GM21515 (cell line): Measurements from ENCODE around the gene JAZF1.

Experiments
- ATAC-seq: cut with Tn5 transposase; IDR thresholded peaks from one replicate; pipeline ENCODE4 v1.9.1; 2021; ENCODE audit not compliant: unreplicated experiment

JAZF1 gene

DNA sequence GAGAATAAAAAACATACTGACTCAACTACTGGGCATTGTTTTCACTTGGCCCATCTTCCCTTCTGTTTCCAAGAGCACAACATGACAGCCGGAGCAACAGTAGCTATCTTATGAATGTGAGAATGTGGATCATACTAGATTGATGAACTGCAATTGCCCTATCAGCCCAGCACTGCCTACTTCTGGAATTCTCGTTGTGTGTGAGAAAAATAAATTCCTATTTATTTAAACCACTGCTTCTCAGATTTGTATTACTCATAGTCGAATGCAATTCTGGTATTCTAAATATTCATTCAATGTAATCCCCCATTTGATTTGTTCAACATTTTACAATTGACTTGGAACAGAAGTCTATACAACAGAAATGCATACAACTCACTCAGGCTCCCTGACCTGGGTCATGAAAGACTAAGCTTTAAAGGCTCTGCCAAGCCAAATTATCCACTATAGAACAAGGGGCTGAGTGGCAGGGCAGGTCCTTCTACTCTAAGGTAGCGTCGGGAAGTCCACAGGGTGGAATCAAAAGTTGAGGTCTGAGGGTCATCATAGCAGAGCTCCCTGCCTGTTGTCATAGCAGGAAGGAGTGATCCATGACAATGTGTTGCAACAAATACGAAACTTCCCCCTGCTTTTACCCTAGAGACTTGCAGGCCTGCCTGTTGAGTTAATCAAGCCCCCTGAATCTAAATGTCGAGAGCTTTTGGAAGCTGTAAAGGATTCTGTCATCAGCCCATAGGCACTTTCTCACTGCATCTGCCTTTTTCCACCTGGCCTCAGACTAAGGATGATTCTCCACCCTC, 12.4 kb upstream of the JAZF1 start:
- ATAC-seq, result no peak

- no peak for ATAC-seq
Measured at GRCh38 chr7:28191751-28192150, 11.2 kb upstream of the JAZF1 start.

GRCh38 chr7:28191184-28191583, 10.6 kb upstream of the JAZF1 start:
- ATAC-seq, result no peak

DNA sequence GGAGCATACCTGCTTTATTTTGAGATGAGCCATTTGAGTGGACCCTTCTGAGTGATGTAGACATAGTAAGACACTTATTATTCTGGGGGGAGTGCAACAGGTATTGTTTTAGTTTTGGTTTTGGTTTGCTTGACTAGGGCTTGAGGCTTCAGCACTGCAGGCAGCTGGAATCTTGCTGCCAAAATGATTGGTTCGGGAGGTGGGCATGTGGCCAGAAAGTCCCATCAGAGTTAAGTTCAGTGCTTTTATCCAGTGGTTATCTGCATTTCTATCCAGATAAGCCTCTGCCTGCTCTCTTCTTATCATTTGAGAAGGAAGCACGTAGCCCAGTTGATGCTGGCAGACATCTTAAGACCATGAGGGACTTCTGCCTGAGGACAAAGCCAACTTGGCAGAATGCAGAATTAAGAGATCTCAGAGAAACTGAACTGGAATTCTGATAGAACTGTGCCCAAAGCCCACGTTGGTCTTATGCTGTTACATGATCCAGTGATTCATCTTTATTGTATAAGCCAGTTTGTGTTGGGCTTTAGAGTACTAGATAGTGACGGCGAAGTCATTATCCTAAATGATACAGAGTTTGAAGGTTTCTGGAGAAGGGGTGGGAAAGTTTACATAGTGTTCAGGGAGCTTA, 9.6 kb upstream of the JAZF1 start:
- ATAC-seq, result no peak

GRCh38 chr7:28187012-28187411, 6.4 kb upstream of the JAZF1 start:
- ATAC-seq, result no peak

DNA sequence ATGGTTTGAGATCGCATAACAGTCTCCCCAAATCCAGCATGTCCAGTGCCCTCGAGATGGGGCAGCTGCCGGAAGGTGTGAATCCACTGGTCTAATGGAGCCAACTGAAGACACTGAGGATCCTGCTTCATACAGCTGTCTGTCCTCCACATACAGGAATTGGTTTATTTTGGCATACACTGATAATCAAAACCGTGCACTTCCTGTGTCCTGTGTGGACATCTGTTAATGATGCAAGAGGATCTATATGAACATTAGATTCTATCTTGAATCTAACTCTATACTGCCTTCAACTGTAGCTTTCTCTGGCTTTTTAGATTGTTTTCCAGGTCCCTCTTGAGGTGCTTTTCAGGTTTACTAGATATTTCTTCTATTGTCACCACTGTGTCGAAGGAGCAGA, 3.0 kb upstream of the JAZF1 start:
- no peak for ATAC-seq

DNA sequence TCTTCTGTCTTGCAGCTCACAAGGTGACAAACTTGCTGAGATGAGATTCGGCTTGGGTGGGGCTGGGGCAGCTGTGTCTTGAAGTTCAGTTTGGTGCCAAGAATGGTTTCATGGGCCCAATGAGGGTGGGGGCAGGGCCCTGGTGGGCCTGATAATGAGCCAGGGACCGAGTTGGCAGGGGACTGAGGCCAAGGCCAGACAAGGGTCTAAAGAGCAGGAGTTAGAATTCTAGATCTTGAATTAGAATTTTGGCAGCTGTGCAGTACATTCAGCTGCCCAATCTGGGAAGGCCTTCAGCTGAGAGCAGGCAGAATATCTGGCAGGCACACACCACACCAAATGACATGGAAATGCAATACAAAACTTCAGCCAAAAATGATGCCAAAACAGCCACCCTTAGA, 1.5 kb upstream of the JAZF1 start:
- no peak for ATAC-seq

- no peak for ATAC-seq
Measured at GRCh38 chr7:28181416-28181815, 821 bp upstream of the JAZF1 start.

DNA sequence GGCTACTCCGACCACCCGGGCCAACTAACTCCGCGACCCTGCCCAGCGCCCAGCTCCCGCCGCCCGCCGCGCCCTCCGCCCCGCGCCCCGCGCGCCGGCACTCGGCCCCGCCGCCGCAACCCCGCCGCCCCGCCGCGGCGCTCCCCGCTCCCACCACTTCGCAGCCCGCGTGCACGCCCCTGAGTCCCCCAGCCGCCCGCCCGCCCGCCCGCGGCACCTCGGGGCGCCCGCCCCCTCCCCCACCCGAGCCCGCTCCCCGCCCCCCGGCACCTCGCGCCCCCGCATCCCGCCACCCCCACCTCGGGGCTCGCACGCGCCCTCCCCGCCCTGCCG, 598 bp downstream of the JAZF1 start:
- no peak for ATAC-seq

DNA sequence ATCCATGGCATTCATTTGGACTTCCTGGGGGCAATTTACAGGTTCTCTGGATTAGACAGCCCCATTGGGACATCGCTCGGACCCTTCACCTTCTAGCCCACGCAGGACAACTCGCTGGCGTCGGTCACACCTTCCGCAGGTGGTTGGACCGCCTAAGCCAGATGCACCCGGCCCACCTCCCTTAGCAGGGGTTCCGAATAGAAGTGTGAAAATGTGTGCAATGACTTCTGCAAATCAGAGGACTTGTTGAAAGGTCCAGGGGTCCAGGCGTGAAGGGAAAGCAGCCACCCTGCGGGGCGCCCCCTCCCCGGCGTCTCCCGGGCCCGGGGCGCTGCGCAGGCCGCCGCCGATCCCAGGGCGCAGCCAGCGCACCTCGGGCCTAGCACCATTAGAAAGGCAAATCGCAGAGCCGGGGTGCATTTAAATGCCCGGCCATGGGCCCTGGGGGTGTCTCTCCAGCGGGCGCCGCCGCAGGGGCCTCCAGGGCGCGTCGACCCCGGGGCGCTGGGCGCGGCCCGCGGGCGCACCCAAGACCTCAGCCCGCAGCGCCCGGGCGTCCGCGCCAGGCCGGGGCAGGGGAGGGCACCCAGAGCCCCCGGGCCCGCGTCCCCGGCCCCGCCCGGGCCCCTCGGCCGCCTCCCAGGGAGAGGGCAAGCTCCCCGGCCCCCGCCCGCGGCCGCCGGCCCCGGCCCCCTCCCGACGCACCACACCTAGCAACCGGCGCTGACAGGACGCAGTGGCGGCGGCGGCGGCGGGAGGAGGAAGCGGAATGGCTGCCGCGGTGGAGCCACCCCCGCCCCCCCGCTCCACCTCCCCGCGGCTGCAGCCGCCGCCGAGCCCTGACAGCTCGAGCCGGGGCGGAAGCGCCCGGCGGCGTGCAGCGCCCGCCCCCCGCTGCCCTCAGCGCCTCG, 1.2 kb downstream of the JAZF1 start:
- peak; percentile 87 for ATAC-seq

- ATAC-seq, result no peak
Measured at GRCh38 chr7:28178599-28178998, 2.0 kb downstream of the JAZF1 start.

- no peak for ATAC-seq
Measured at GRCh38 chr7:28177836-28178235, 2.8 kb downstream of the JAZF1 start.

- ATAC-seq, result no peak
Measured at GRCh38 chr7:28176645-28177044, 4.0 kb downstream of the JAZF1 start.

DNA sequence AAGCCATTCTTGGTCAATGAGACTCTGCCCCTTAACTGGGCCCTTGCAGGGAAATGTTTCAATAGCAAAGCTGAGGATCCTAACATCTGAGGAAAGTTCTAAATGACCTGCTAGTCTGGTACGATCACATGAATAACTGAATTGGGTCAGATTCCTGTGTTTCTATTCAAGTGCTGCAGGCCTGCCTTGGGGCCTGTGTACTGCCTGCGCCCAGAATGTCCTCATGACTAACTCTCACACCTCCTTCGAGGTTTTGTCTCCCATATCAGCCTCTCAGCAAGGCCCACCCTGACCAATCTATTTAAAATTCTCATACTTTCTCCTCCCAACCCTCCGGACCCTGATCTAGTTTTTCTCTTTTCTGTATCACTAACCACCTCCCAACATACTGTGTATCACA, 4.4 kb downstream of the JAZF1 start:
- no peak for ATAC-seq

DNA sequence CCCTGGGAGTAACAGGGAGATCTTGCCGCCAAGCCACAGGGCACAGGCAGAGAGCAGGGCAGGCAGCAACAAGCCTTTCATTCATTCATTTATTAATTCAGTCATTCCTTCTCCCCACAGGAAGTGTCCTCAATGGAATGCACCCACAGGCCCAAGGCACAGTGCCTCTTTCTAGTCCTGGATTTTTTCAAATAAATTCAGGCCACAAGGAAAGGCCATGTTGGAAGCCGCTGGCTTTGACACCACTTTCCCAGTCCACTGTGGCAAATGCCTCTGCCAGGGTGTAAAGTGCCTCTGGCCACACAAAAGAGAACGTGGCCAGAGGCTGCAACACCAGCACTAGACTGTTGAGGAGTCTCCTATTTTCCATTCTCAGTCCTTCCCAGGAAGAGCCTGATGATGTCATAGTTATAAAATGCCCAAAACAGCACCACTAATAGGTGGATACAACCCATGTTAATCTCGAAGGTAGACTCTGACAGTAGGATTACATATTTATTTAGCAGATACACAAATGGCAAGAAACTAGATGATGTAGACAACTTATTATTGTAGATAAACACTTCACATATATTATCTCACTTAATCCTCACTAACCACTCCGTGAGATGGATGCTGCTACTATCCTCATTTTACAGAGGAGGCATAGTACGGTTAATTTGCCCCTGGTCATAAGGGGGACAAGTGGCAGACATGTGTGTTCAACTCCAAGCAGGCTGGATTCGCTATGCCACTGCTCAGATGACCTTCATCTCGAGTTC, 5.5 kb downstream of the JAZF1 start:
- no peak for ATAC-seq

- ATAC-seq, result no peak
Measured at GRCh38 chr7:28174442-28174841, 6.2 kb downstream of the JAZF1 start.

- ATAC-seq, result no peak
Measured at GRCh38 chr7:28173531-28173930, 7.1 kb downstream of the JAZF1 start.

DNA sequence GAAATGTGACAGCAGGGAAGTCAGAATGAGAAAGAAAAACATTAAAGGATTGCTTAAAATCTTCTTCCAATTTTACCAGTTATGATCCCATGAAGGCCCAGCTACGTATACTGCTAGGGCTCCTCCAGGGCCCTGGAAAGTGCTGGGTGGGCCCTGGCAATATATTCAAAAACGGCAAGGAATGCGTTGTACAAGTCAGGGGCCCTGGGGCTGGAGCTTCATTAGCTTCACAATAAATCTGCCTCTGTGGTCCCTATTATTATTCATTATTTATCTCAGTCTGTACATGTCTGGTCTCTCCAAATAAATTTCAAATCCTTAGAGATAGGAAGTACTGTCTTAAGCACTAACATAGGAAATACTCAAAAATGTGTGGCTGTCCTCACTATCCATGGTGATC, 7.6 kb downstream of the JAZF1 start:
- ATAC-seq, result no peak

- ATAC-seq, result no peak
Measured at GRCh38 chr7:28170701-28171100, 9.9 kb downstream of the JAZF1 start.

- ATAC-seq, result no peak
Measured at GRCh38 chr7:28169230-28169629, 11.4 kb downstream of the JAZF1 start.
